Measurements from ENCODE around the gene GALNTL6.

The GALNTL6 gene

GRCh38 chr4:172009446-172010230, 196.4 kb downstream of the GALNTL6 start:
- no peak for DNase-seq

GRCh38 chr4:172011196-172011595, 198.0 kb downstream of the GALNTL6 start:
- no peak for DNase-seq

- DNase-seq = no peak
Observed at GRCh38 chr4:172018358-172018757, 205.2 kb downstream of the GALNTL6 start.

GRCh38 chr4:172035562-172035961, 222.4 kb downstream of the GALNTL6 start:
- no peak for DNase-seq

- DNase-seq = no peak
Observed at GRCh38 chr4:172040766-172041165, 227.6 kb downstream of the GALNTL6 start.

- no peak for DNase-seq
Observed at GRCh38 chr4:172042714-172043114, 229.5 kb downstream of the GALNTL6 start.

- no peak for DNase-seq
Observed at GRCh38 chr4:172045981-172046380, 232.8 kb downstream of the GALNTL6 start.

GRCh38 chr4:172048666-172049065, 235.5 kb downstream of the GALNTL6 start:
- no peak for DNase-seq

- DNase-seq = no peak
Observed at GRCh38 chr4:172050911-172051310, 237.7 kb downstream of the GALNTL6 start.

- no peak for DNase-seq
Observed at GRCh38 chr4:172055046-172055445, 241.8 kb downstream of the GALNTL6 start.

- DNase-seq = no peak
Observed at GRCh38 chr4:172055498-172055897, 242.3 kb downstream of the GALNTL6 start.

- no peak for DNase-seq
Observed at GRCh38 chr4:172061204-172061603, 248.0 kb downstream of the GALNTL6 start.

- no peak for DNase-seq
Observed at GRCh38 chr4:172068506-172068905, 255.3 kb downstream of the GALNTL6 start.

- no peak for DNase-seq
Observed at GRCh38 chr4:172073590-172073989, 260.4 kb downstream of the GALNTL6 start.

- no peak for DNase-seq
Observed at GRCh38 chr4:172083272-172083671, 270.1 kb downstream of the GALNTL6 start.

- no peak for DNase-seq
Observed at GRCh38 chr4:172088556-172088955, 275.4 kb downstream of the GALNTL6 start.

GRCh38 chr4:172095161-172095560, 282.0 kb downstream of the GALNTL6 start:
- DNase-seq = no peak

- no peak for DNase-seq
Observed at GRCh38 chr4:172096786-172097185, 283.6 kb downstream of the GALNTL6 start.

- no peak for DNase-seq
Observed at GRCh38 chr4:172099376-172099775, 286.2 kb downstream of the GALNTL6 start.

GRCh38 chr4:172103456-172103855, 290.3 kb downstream of the GALNTL6 start:
- no peak for DNase-seq

- DNase-seq = no peak
Observed at GRCh38 chr4:172104539-172104938, 291.3 kb downstream of the GALNTL6 start.

- no peak for DNase-seq
Observed at GRCh38 chr4:172105918-172106317, 292.7 kb downstream of the GALNTL6 start.

- no peak for DNase-seq
Observed at GRCh38 chr4:172109466-172109865, 296.3 kb downstream of the GALNTL6 start.

GRCh38 chr4:172124656-172125308, 311.6 kb downstream of the GALNTL6 start:
- no peak for DNase-seq

GRCh38 chr4:172125443-172125842, 312.2 kb downstream of the GALNTL6 start:
- DNase-seq = no peak

Measured in AML-193 (cell line).